Neural progenitor cell (in vitro differentiated cells): ENCODE results near the gene DHX9. TPM values are rescaled to one million over a fixed set of nuclear protein-coding genes. Genes with fewer than 3 reads are reported as not detected.
A peak's percentile ranks its signal among the peaks of the same experiment; 100 is the strongest.

Experiments
- DNase-seq: peaks from one replicate; pipeline ENCODE4 v3.0.0-alpha.2; 2016; ENCODE audit warnings: low spot score
- H2AFZ ChIP-seq: fragments of 200-600 bp; sonication (generic); replicated peaks from 2 replicates; pipeline ENCODE4 v1.6.1; 2016; ENCODE audit warnings: antibody characterized with exemption
- H3F3A ChIP-seq: fragments of 200-600 bp; sonication (generic); 2 replicates; pipeline ENCODE4 v1.6.1; 2016; ENCODE audit warnings: antibody characterized with exemption, low read depth
- H3K27ac ChIP-seq: fragments of 200-600 bp; sonication (generic); 2 replicates; pipeline ENCODE4 v1.5.1; 2016; ENCODE audit warnings: mild to moderate bottlenecking
- H3K27me3 ChIP-seq: fragments of 200-600 bp; sonication (generic); 2 replicates; pipeline ENCODE4 v1.6.1; 2016; ENCODE audit warnings: mild to moderate bottlenecking, moderate library complexity
- H3K36me3 ChIP-seq: fragments of 200-600 bp; sonication (generic); 2 replicates; pipeline ENCODE4 v1.5.1; 2016
- H3K4me1 ChIP-seq: fragments of 200-600 bp; sonication (generic); 2 replicates; pipeline ENCODE4 v1.6.1; 2016; ENCODE audit warnings: mixed run types
- H3K4me2 ChIP-seq: fragments of 200-600 bp; sonication (generic); 2 replicates; pipeline ENCODE4 v1.6.1; 2016
- H3K4me3 ChIP-seq: fragments of 200-600 bp; sonication (generic); 2 replicates; pipeline ENCODE4 v1.5.1; 2016
- H3K79me2 ChIP-seq: fragments of 200-600 bp; sonication (generic); 2 replicates; pipeline ENCODE4 v1.6.1; 2016; ENCODE audit warnings: low read depth
- H3K9ac ChIP-seq: fragments of 200-600 bp; sonication (generic); 2 replicates; pipeline ENCODE4 v1.6.1; 2016
- H3K9me3 ChIP-seq: fragments of 200-600 bp; sonication (generic); 2 replicates; pipeline ENCODE4 v1.5.1; 2016; ENCODE audit warnings: low read depth
- H4K20me1 ChIP-seq: fragments of 200-600 bp; sonication (generic); 2 replicates; pipeline ENCODE4 v1.6.1; 2016; ENCODE audit warnings: low read depth
- H3K27ac Mint-ChIP-seq: 3 replicates; pipeline ENCODE4 v1.8.0; 2021; ENCODE audit warnings: mixed read lengths
- H3K27me3 Mint-ChIP-seq: 2 replicates; pipeline ENCODE4 v1.8.0; 2022; ENCODE audit warnings: low read depth, mild to moderate bottlenecking, inconsistent platforms, moderate library complexity, mixed read lengths; ENCODE audit not compliant: insufficient read depth
- H3K36me3 Mint-ChIP-seq: 3 replicates; pipeline ENCODE4 v1.8.0; 2021; ENCODE audit warnings: mixed read lengths
- H3K4me1 Mint-ChIP-seq: 3 replicates; pipeline ENCODE4 v1.8.0; 2021; ENCODE audit warnings: mixed read lengths
- H3K4me3 Mint-ChIP-seq: 3 replicates; pipeline ENCODE4 v1.8.0; 2021; ENCODE audit warnings: mild to moderate bottlenecking, moderate library complexity, mixed read lengths
- H3K9me3 Mint-ChIP-seq: 3 replicates; pipeline ENCODE4 v1.8.0; 2020; ENCODE audit warnings: mixed read lengths
- CTCF ChIP-seq: fragments of 200-600 bp; sonication (generic); IDR thresholded peaks from 2 replicates; pipeline ENCODE4 v1.5.1; 2017; ENCODE audit warnings: antibody characterized with exemption, mild to moderate bottlenecking
- EZH2 ChIP-seq: fragments of 200-600 bp; sonication (generic); IDR thresholded peaks from 2 replicates; pipeline ENCODE4 v1.6.1; 2017; ENCODE audit warnings: antibody characterized with exemption, mild to moderate bottlenecking, moderate library complexity
- EZH2phosphoT487 ChIP-seq: fragments of 200-600 bp; sonication (generic); IDR thresholded peaks from 2 replicates; pipeline ENCODE4 v1.6.1; 2017; ENCODE audit warnings: antibody characterized with exemption
- total RNA-seq: library from RNA; depleted of rRNA; stranded (reverse); fragments of >200 nt; gene quantifications from 2 replicates; pipeline ENCODE4 v1.2.3, GENCODE V29; 2015; ENCODE audit warnings: low replicate concordance

DHX9 gene
- total RNA-seq, 1 donor from 2014 or later = 400 TPM

GRCh38 chr1:182794676-182795201, 44.4 kb upstream of the DHX9 start:
- DNase-seq = no peak
- Histone ChIP-seq H3K79me2 (no peaks in the 10 kb centered on the region), H3K9ac (no peak overlapping the region), H3K27me3 (peaks cover 14% of the 10 kb centered on the region), H4K20me1 (no peaks in the 10 kb centered on the region), H3K9me3 (no peaks in the 10 kb centered on the region), H3K36me3 (no peaks in the 10 kb centered on the region), H2AFZ (no peak overlapping the region), H3K27ac (no peak overlapping the region), H3K4me3 (no peak overlapping the region), H3F3A (peaks cover 5% of the 10 kb centered on the region), H3K4me2 (no peak overlapping the region), H3K4me1 (peaks cover 10% of the 10 kb centered on the region)
- Mint-ChIP-seq H3K36me3 (no peaks in the 10 kb centered on the region), H3K4me1 (peaks cover 4% of the 10 kb centered on the region), H3K4me3 (no peak overlapping the region), H3K9me3 (no peaks in the 10 kb centered on the region), H3K27ac (no peak overlapping the region), H3K27me3 (peaks cover 13% of the 10 kb centered on the region)
- TF ChIP-seq CTCF (no peak), EZH2phosphoT487 (no peak), EZH2 (no peak)

- no peak overlapping the region for H3K27ac ChIP-seq
- peaks cover 5% of the 10 kb centered on the region for H3F3A ChIP-seq
- TF ChIP-seq EZH2 (no peak), EZH2phosphoT487 (no peak), CTCF (no peak)
- H2AFZ ChIP-seq = no peak overlapping the region
- H3K27me3 ChIP-seq = peaks cover 5% of the 10 kb centered on the region
- H3K27me3 Mint-ChIP-seq = peaks cover 6% of the 10 kb centered on the region
- no peaks in the 10 kb centered on the region for H4K20me1 ChIP-seq
- H3K79me2 ChIP-seq = no peaks in the 10 kb centered on the region
- H3K9me3 ChIP-seq = no peaks in the 10 kb centered on the region
- no peaks in the 10 kb centered on the region for H3K36me3 ChIP-seq
- no peak overlapping the region for H3K4me3 Mint-ChIP-seq
- no peak overlapping the region for H3K4me2 ChIP-seq
- no peak for DNase-seq
- H3K36me3 Mint-ChIP-seq = no peaks in the 10 kb centered on the region
- no peak overlapping the region for H3K9ac ChIP-seq
- peaks cover 8% of the 10 kb centered on the region for H3K4me1 Mint-ChIP-seq
- H3K9me3 Mint-ChIP-seq = no peaks in the 10 kb centered on the region
- no peak overlapping the region for H3K4me3 ChIP-seq
- H3K4me1 ChIP-seq = peaks cover 13% of the 10 kb centered on the region
- no peak overlapping the region for H3K27ac Mint-ChIP-seq
Observed at GRCh38 chr1:182795563-182796228, 43.5 kb upstream of the DHX9 start.

- Histone ChIP-seq H3K27me3 (no peaks in the 10 kb centered on the region), H3K9ac (no peak overlapping the region), H3K4me1 (peaks cover 29% of the 10 kb centered on the region), H3K4me2 (peak overlapping the region; percentile 27), H3F3A (peaks cover 6% of the 10 kb centered on the region), H3K79me2 (no peaks in the 10 kb centered on the region), H3K4me3 (no peak overlapping the region), H3K27ac (no peak overlapping the region), H2AFZ (no peak overlapping the region), H4K20me1 (no peaks in the 10 kb centered on the region), H3K9me3 (no peaks in the 10 kb centered on the region), H3K36me3 (no peaks in the 10 kb centered on the region)
- TF ChIP-seq EZH2 (no peak), EZH2phosphoT487 (no peak), CTCF (no peak)
- Mint-ChIP-seq H3K36me3 (no peaks in the 10 kb centered on the region), H3K27ac (no peak overlapping the region), H3K9me3 (no peaks in the 10 kb centered on the region), H3K4me3 (no peak overlapping the region), H3K4me1 (peaks cover 18% of the 10 kb centered on the region), H3K27me3 (peaks cover under 1% of the 10 kb centered on the region)
- no peak for DNase-seq
Observed at GRCh38 chr1:182802006-182802803, 36.9 kb upstream of the DHX9 start.
